Hindlimb muscle (tissue), 1 donor: ENCODE results near the gene CECR2. TPM values are rescaled to one million over a fixed set of nuclear protein-coding genes. Genes with fewer than 3 reads are reported as not detected.

Source experiments
- polyA plus RNA-seq: library from polyadenylated mRNA; unstranded; fragments of 120-200 nt; gene quantifications from one replicate; pipeline ENCODE4 v1.2.1, GENCODE V29; 2013; ENCODE audit not compliant: insufficient read length

Gene CECR2
- polyA plus RNA-seq, 1 donor, result 30.5 TPM

Other genes with a start within 250 kb of the CECR2 start
- gene TMEM121B, start 248.1 kb upstream of the CECR2 start, polyA plus RNA-seq, result 4.5 TPM
- 46.5 TPM for gene HDHD5, start 210.2 kb upstream of the CECR2 start, polyA plus RNA-seq
- 22.2 TPM for gene ADA2, start 150.0 kb upstream of the CECR2 start, polyA plus RNA-seq
- gene SLC25A18, start 194.0 kb downstream of the CECR2 start, polyA plus RNA-seq, result 0.71 TPM